Measurements from ENCODE around the gene JUN. TPM values are rescaled to one million over a fixed set of nuclear protein-coding genes. Genes with fewer than 3 reads are reported as not detected.

JUN gene
- polyA plus RNA-seq, 1 of the 3 experiments (the other 2 are of a cell fraction), result 66.5 TPM

- Histone ChIP-seq H3K9ac (no peak overlapping the region), H3K27me3 (ENCODE audit: insufficient read depth) (no peaks in the 10 kb centered on the region), H3F3A (replicated peaks; ENCODE audit: insufficient read depth) (no peaks in the 10 kb centered on the region), H3K4me1 (ENCODE audit: control insufficient read depth in 1 of 2, insufficient read depth in 2 of 2, low read depth in 1 of 2, low read length in 1 of 2) (no peaks in the 10 kb centered on the region), H3K4me2 (no peak overlapping the region), H3K4me3 (ENCODE audit: low read depth in 2 of 2, low read length in 1 of 2) (no peak overlapping the region), H3K36me3 (replicated peaks in 1 of 2; ENCODE audit: control insufficient read depth in 1 of 2, insufficient read depth in 2 of 2, low read length in 1 of 2) (no peaks in the 10 kb centered on the region), H4K20me1 (ENCODE audit: insufficient read depth) (no peaks in the 10 kb centered on the region), H3K9me2 (no peaks in the 10 kb centered on the region), H3K27ac (ENCODE audit: low read depth in 2 of 2, low read length in 1 of 2) (no peak overlapping the region), H3K9me3 (no peaks in the 10 kb centered on the region), H3K79me2 (ENCODE audit: insufficient read depth) (no peaks in the 10 kb centered on the region), H2AFZ (ENCODE audit: low read depth) (no peak overlapping the region)
- ChIA-PET CTCF (no interaction called here), POLR2A (no interaction called here)
- TF ChIP-seq TAF1 (IDR thresholded peaks at IDR 0.05; ENCODE audit: borderline replicate concordance, low read depth, low read length) (no peak), RFX5 (IDR thresholded peaks at IDR 0.05; ENCODE audit: low read length) (no peak)
- DNase-seq, result no peak
- WGBS (ENCODE audit: low lambda C conversion rate), result 79% methylated on average over 6 of the region's 6 CpGs
These were observed 9.0 kb upstream of the JUN start for GRCh38 chr1:58792846-58793245.

- H3K9me2 ChIP-seq, result no peaks in the 10 kb centered on the region
- no peak overlapping the region for H3K4me3 ChIP-seq (ENCODE audit: low read depth in 2 of 2, low read length in 1 of 2)
- no peak overlapping the region for H3K27ac ChIP-seq (ENCODE audit: low read depth in 2 of 2, low read length in 1 of 2)
- H3K36me3 ChIP-seq (replicated peaks in 1 of 2; ENCODE audit: control insufficient read depth in 1 of 2, insufficient read depth in 2 of 2, low read length in 1 of 2), result no peaks in the 10 kb centered on the region
- H3K4me1 ChIP-seq (ENCODE audit: control insufficient read depth in 1 of 2, insufficient read depth in 2 of 2, low read depth in 1 of 2, low read length in 1 of 2), result peaks cover 0 to 2% of the 10 kb centered on the region in 2 experiments; a peak in 1 of 4 replicates
- no peaks in the 10 kb centered on the region for H3F3A ChIP-seq (replicated peaks; ENCODE audit: insufficient read depth)
- TF ChIP-seq FOSL2 (IDR thresholded peaks at IDR 0.05; ENCODE audit: borderline replicate concordance, low read depth) (no peak), MXI1 (IDR thresholded peaks at IDR 0.05; ENCODE audit: low read depth, low read length) (no peak), FOXJ3 (CRISPR knock-in tag; IDR thresholded peaks at IDR 0.05) (no peak), FOXM1 (IDR thresholded peaks at IDR 0.05; ENCODE audit: low read depth) (no peak), GATA2 (CRISPR knock-in tag; IDR thresholded peaks at IDR 0.05) (no peak), JUND (IDR thresholded peaks at IDR 0.05) (no peak), NFIC (IDR thresholded peaks at IDR 0.05; ENCODE audit: borderline replicate concordance) (no peak), RCOR1 (IDR thresholded peaks at IDR 0.05; ENCODE audit: low read length) (no peak), RXRA (IDR thresholded peaks at IDR 0.05; ENCODE audit: borderline replicate concordance, low read depth) (no peak), POLR2AphosphoS5 (IDR thresholded peaks at IDR 0.05; ENCODE audit: low read depth, low read length) (no peak), IRF3 (IDR thresholded peaks at IDR 0.05; ENCODE audit: low read depth, low read length) (no peak)
- no peak overlapping the region for H3K4me2 ChIP-seq
- H3K9ac ChIP-seq, result no peak overlapping the region
- WGBS (ENCODE audit: low lambda C conversion rate), result 100% methylated on average over 1 of the region's 1 CpG
- no peaks in the 10 kb centered on the region for H4K20me1 ChIP-seq (ENCODE audit: insufficient read depth)
- H3K27me3 ChIP-seq (ENCODE audit: insufficient read depth), result no peaks in the 10 kb centered on the region
- H3K79me2 ChIP-seq (ENCODE audit: insufficient read depth), result no peaks in the 10 kb centered on the region
- no peak for DNase-seq
- ChIA-PET CTCF (interaction anchor here (0.8 to 1.4 kb wide), 2 partner anchors 285 to 908 kb away, joined by 6 read pairs; no protein-coding TSS in a partner anchor), POLR2A (no interaction called here)
- no peaks in the 10 kb centered on the region for H3K9me3 ChIP-seq
- no peak overlapping the region for H2AFZ ChIP-seq (ENCODE audit: low read depth)
These were observed 7.3 kb upstream of the JUN start for GRCh38 chr1:58791106-58791505.

Data from SK-N-SH (cell line).